ENCODE results near the gene CDYL2. TPM values are rescaled to one million over a fixed set of nuclear protein-coding genes. Genes with fewer than 3 reads are reported as not detected.

The CDYL2 gene
- total RNA-seq, 4 donors from 2014 or later: 5.9 to 13.5 (median 9.2) TPM

- TF ChIP-seq CTCF (IDR thresholded peaks at IDR 0.05; ENCODE audit: low read depth): no peak
Observed at GRCh38 chr16:80655751-80656150, 148.6 kb downstream of the CDYL2 start.

DNA sequence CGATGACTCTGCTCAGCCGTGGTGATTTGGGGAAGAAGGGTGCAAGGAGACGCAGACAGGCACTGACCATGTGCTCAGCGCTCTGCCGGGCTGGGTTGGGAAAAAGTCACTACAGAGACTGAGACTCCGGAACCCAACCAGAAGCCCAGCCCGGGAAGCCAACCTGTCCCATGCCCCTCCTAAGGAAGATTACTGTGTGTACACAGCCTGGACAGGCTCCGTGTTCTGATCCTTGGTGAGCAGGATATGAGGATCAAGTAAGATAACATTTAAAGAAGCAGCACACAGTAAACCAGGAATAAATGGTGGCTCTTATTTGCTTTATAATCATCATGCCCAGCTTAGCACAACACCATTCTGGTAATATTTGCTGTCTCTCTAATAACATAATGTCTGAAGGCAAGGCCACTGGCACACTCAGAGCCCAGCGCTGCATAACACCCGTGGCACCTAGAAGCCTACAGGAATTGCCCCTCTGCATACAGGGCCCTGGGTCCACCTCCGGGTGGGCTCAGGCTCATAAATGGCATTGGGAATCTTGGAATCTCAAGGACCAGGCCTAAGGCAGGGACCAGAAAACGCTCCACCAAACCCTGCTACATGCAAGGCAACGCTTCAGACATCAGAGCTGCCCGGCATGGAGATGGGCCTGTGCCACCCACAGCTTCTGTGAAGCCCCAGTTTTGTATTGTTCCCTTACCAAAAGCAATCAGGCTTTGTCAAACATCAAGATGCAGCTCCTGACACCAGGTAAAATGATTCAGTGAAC is 150.1 kb downstream of the CDYL2 start:
- no peak for TF ChIP-seq CTCF (IDR thresholded peaks at IDR 0.05; ENCODE audit: low read depth)

DNA sequence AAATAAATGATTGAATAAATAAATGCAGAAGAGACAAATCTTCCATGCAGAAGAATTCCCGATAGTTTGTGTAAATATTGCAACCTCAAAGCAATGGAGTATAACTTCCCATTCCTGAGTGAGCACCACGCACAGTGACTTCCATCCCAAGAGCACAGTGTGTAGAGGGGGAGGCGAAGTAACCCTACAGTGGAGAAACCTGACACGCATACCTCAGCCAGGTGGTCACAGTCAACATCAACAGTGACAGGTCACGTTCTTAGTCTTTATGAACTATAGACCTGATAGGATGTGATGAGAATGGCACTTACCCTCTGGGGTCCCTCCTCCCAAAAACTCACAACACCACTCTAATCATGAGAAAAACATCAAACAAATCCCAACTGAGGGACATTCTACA is 152.0 kb downstream of the CDYL2 start:
- no peak for TF ChIP-seq CTCF (IDR thresholded peaks at IDR 0.05; ENCODE audit: low read depth)

- no peak for TF ChIP-seq CTCF (IDR thresholded peaks at IDR 0.05; ENCODE audit: low read depth)
Observed at GRCh38 chr16:80640316-80640715, 164.1 kb downstream of the CDYL2 start.

- no peak for TF ChIP-seq CTCF (IDR thresholded peaks at IDR 0.05; ENCODE audit: low read depth)
Observed at GRCh38 chr16:80639636-80640035, 164.8 kb downstream of the CDYL2 start.

DNA sequence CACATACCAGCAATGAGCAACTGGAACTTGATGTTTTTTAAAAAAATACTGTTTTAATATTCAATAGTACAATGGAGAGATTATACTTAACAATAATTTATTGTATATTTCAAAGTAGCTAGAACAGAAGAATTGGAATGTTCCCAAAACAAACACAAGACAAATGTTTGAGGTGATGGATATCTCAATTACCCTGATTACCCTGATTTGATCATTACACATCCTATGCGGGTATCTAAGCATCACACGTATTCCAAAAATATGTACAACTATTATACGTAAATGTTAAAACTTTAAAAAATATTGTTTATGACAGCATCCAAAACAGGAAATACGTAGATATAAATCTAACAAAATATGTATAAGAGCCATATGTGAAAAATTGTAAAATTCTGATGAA is 166.8 kb downstream of the CDYL2 start:
- no peak for TF ChIP-seq CTCF (IDR thresholded peaks at IDR 0.05; ENCODE audit: low read depth)

DNA sequence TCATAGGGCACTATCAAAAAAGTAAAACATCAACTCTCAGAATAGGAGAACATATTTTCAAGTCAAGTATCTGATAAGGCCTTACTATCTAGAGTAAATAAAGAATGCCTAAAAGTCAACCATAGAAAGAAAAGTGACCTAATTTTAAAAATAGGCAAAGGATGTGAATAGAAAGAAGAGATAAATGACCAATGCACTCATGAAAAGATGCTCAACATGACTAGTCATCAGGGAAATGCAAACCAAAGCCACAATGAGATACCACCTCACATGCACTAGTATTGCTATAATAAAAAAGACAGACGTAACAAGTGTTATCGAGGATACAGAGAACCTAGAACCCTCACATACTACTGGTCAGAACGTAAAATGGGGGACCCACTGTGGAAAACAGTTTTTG is 172.8 kb downstream of the CDYL2 start:
- no peak for TF ChIP-seq CTCF (IDR thresholded peaks at IDR 0.05; ENCODE audit: low read depth)
